ENCODE results near the gene AOC1.
A peak's percentile ranks its signal among the peaks of the same experiment; 100 is the strongest.

Gene AOC1

GRCh38 chr7:150876817-150877526 is 24.7 kb downstream of the AOC1 start:
- peak; percentile 79 for DNase-seq (ENCODE audit: low read depth)
- H3K4me3 ChIP-seq (replicated peaks; ENCODE audit: low read depth, low read length), result no peak overlapping the region
- peak; percentile 59 for TF ChIP-seq CTCF (IDR thresholded peaks at IDR 0.05; ENCODE audit: low read length, missing control alignments)

- no peak for TF ChIP-seq CTCF (IDR thresholded peaks at IDR 0.05; ENCODE audit: low read length, missing control alignments)
- no peak for DNase-seq (ENCODE audit: low read depth)
- H3K4me3 ChIP-seq (replicated peaks; ENCODE audit: low read depth, low read length), result no peak overlapping the region
These were observed 25.2 kb downstream of the AOC1 start for GRCh38 chr7:150877536-150877935.

GRCh38 chr7:150879345-150879744 is 27.0 kb downstream of the AOC1 start:
- peak; percentile 51 for DNase-seq (ENCODE audit: low read depth)
- no peak for TF ChIP-seq CTCF (IDR thresholded peaks at IDR 0.05; ENCODE audit: low read length, missing control alignments)
- H3K4me3 ChIP-seq (replicated peaks; ENCODE audit: low read depth, low read length), result no peak overlapping the region

GRCh38 chr7:150881189-150881588 is 28.9 kb downstream of the AOC1 start:
- TF ChIP-seq CTCF (IDR thresholded peaks at IDR 0.05; ENCODE audit: low read length, missing control alignments), result no peak
- DNase-seq (ENCODE audit: low read depth), result no peak
- H3K4me3 ChIP-seq (replicated peaks; ENCODE audit: low read depth, low read length), result no peak overlapping the region

GRCh38 chr7:150890853-150891584 is 38.7 kb downstream of the AOC1 start:
- no peak for TF ChIP-seq CTCF (IDR thresholded peaks at IDR 0.05; ENCODE audit: low read length, missing control alignments)
- no peak overlapping the region for H3K4me3 ChIP-seq (replicated peaks; ENCODE audit: low read depth, low read length)
- DNase-seq (ENCODE audit: low read depth), result no peak

GRCh38 chr7:150891740-150892139 is 39.4 kb downstream of the AOC1 start:
- DNase-seq (ENCODE audit: low read depth), result no peak
- H3K4me3 ChIP-seq (replicated peaks; ENCODE audit: low read depth, low read length), result no peak overlapping the region
- TF ChIP-seq CTCF (IDR thresholded peaks at IDR 0.05; ENCODE audit: low read length, missing control alignments), result no peak
